GM18505 (cell line): ENCODE results near the gene PROSER2.
"Not testable (repeated sequence)": the region's sequence is repeated elsewhere in the genome, so short reads cannot be mapped to it uniquely, and the experiment has no call there.

Source experiments
- ATAC-seq: cut with Tn5 transposase; IDR thresholded peaks from one replicate; pipeline ENCODE4 v1.9.1; 2021; ENCODE audit not compliant: unreplicated experiment
- POLR2A ChIP-seq: IDR thresholded peaks from 4 replicates; pipeline ENCODE4 v1.6.1; 2011; ENCODE audit warnings: borderline replicate concordance; ENCODE audit not compliant: insufficient read depth, insufficient read length; ENCODE audit errors: extremely low read depth

Gene PROSER2

DNA sequence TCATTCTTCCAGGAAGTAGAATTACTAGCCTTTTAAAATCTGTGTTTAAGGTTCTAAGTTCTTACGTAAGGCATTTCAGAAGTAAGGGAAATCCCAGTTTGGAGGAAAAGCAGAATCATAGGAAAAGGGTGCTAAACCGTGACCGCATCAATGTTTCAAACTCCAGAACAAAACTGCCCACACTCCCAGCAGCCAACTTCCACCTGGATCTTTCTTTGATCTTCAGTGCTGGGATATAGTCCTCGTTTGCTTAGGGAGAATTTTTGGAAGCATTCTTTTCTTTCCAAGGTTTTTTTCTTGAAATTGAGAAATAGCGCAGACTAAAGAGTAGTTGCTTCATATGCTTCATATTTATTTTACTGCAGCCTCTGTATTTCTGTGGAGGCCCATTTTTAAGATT, 8.9 kb downstream of the PROSER2 start:
- no peak for ATAC-seq
- TF ChIP-seq POLR2A = no peak

DNA sequence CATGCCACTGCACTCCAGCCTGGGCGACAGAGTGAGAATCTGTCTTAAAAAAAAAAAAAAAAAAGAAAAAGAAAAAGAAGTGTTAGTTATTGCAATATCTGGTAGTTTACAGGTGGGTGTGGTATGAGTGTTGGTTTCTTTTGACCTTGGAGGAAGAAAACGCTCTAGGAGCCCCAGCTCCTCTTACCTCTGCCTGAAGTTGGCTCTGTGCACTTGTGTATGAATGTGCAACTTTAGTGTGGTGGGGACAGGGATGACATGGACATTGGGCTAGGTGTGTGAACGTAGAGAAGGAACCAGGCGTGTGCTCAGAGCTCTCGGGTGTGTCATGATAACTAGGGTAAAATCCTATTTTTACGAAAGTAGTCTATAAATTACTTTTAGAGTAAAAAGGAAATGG, 11.9 kb downstream of the PROSER2 start:
- ATAC-seq = no peak
- TF ChIP-seq POLR2A = no peak

DNA sequence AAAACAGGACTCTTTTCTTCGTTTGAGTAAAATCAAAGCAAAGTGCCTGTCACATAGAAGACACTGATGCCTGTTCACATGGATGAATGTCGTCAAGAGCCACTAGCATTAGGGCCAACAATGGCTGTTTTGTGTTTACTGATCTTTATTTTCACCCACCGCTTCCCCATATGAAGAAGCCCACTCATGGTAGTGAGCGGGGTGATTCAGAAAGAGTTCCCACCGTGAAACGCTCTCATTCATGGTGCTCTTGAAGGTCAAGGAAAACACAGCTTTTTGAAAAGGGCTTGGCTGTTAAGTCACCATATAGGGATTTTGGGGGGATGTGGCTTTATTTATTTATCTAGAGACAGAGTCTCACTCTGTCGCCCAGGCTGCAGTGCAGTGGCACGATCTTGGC, 12.5 kb downstream of the PROSER2 start:
- ATAC-seq = no peak

DNA sequence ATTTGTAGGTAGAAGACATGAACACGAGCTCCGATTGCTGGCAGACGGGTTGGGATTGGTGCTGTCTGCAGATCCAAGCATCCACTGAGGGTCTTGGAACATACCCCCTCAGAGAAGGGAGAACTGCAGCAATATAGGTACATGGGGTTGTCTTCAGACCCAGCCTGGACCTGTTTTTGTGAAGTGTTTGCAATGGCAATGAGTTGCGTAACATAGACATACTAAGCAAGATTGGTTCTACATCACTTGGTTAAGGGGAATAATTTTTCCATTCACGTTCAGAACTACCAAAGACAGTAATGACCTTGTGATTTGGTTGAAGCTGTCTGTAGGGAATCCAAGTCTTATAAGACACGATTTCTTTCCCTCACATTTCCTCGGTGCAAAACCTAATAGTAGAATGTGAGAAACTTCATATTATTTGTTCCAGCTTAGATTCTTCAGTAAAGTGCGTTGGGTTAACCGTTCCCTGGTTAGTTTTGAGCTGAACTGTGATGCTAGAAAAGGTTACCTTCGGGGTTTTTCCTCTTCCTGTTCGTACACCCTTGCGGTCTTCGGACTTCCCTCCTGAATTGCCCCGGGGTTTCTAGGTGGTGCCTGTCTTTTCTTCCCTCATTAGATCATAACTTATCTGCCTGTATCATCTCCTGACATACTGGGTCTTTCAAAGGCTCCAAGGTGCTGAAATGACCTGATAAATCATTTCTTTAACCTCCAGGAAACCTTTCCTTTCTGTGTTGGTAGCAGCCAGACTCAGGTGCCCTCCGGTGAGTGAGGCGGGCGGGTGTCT, 14.4 kb downstream of the PROSER2 start:
- no peak for TF ChIP-seq POLR2A
- no peak for ATAC-seq

More for the DNA sequence above, 12.5 kb downstream of the PROSER2 start:
- no peak for TF ChIP-seq POLR2A

DNA sequence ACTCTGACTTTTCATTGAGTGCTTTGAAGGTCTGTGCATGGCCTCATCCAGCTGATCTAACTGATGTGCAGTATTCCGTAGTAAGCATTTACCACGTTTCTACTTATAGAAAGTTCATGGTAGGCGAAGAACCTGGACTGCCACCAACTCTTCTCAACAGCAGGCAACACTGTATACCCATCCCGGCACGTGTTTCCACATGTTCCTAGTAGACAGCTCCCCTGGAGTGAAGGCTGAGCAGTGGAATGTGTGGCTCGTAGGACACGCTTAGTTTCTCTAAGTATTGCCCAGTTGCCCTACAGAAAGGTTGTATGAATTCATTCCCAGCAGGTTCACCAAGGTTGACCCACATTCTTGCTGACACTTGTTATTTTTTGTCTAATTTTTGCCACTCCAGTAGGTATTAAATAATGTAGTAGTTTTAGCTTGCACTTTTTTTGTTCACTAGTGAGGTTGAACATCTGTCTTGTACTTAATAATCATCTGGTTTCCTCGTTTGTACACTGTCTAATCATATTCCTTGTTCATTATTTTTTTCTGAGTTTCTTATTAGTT, 15.2 kb downstream of the PROSER2 start:
- no peak for ATAC-seq
- no peak for TF ChIP-seq POLR2A

DNA sequence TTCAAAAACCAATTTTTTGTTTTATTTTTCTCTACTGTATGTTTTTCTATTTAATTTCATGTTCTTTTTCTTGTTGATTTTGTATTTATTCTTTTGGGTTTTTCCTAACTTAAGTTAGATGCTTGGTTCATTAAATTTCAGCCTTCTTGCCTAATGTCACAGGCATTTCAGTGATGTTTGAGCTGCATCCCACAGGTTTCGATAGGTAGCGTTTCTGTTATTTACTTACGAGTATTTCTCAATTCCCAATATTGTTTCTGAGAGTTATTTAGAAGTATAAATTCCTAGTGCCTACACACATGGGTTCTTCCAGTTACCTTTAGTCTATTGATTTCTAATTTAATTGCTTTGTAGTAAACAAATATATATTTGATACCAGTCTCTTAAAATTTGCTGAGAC, 18.2 kb downstream of the PROSER2 start:
- TF ChIP-seq POLR2A = no peak
- ATAC-seq = no peak

DNA sequence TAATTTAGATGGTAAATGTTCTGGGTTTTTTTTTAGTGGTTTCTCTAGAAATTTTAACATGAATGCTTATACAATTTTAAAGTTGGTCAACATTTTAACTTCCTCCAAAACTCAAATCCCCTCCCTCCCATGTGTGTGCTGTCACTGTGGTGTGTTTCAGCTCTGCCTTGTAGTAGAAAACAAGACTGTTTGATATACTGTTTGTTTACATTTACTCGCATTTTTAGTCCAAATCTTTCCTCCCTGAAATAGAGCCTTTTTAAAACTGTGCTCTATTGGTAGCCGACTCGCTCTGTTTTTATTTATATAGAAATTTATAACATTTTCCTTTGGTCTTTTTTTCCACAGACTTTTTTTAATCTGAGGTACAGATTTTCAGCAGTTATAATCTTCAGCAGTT, 19.3 kb downstream of the PROSER2 start:
- no peak for ATAC-seq
- TF ChIP-seq POLR2A = no peak

DNA sequence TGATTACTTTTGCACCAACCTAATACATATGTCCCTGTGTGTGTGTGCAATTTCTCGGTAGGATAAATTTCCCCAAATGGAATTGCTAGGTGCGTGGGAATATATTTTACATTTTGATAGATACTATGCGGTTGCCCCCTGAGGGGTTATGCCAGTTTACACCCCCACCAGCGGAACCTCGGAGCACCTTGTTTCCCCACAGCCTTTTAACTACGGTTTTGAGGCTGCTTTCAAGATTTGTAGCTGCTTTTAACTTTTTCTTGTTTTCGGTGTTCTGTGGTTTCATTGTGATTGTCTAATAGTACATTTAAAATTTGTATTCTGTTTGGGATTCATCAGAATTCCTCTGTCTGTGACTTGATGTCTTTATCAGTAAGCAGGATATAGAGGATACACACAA, 22.0 kb downstream of the PROSER2 start:
- no peak for ATAC-seq
- no peak for TF ChIP-seq POLR2A

DNA sequence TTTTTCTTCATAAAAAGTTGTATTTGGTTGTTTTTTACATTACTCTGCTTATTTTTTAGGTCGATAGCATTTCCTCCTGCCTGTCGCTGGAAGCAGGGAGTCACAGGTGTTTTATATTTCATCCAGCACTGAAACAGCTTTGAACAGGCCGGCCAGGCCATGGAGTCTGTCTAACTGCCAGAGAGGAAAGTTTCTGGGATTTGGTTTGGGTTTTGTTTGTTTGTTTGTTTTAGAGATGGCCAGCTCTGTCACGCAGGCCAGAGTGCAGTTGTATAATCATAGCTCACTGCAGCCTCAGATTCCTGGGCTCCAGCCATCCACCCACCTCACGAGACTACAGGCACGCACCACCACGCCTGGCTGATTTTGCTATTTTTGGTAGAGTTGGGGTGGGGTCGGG, 23.4 kb downstream of the PROSER2 start:
- ATAC-seq = no peak
- TF ChIP-seq POLR2A = no peak

DNA sequence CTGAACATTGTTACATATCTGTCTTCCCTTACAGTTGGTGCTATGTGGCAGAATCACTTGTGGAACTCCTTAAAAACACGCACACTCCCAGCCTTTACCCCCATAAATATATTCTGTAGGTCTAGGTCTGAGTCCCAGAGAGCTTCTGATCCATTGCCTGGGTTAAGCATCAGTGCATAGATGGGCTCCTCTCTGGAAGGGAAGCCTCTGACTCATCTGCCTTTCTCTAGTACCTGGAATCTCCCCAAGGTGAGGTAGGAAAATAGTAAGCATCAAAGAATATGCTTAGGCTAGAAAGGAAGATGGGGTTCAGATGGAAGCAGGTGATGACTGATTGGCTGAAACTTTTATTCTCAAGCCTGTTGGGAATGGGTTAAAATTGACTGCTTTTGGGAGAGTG, 26.1 kb downstream of the PROSER2 start:
- no peak for TF ChIP-seq POLR2A
- no peak for ATAC-seq

DNA sequence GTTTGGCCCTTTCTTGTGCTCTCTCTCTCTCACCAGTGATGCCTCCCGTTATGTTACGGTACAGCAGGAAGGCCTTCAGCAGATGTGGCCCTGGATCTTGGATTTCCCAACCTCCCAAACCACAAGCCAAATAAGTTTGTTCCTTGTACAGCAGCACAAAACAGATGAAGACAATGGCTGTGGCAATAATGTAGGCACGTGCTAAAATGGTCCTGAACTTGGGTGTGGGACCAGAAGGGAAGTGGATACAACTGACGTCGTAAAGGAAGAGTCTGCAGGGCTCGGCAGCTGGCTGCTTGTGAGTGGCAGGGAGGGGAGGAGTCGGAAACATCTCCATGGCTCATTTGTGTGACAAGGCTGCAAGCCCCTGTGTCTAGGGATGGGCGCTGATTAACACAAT, 26.8 kb downstream of the PROSER2 start:
- no peak for TF ChIP-seq POLR2A

DNA sequence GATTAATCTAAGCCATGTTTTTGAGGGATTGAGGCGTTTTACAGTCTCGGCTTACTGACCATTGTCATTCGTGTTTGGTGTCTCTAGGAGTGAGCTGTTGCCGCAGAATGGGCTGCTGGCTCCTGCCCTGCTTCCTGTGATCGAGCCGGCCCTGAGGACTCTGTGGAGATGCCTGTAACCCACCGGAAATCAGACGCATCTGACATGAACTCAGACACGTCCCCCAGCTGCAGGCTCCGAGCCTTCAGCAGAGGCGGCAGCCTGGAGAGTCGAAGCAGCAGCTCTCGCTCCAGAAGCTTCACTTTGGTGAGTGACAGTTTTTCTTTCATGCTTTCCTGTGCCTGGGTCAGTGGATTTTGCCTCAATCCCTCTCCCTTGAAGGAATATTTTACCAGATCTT, 28.8 kb downstream of the PROSER2 start:
- TF ChIP-seq POLR2A = no peak
- ATAC-seq = no peak

More for the DNA sequence above, 26.8 kb downstream of the PROSER2 start:
- ATAC-seq = no peak

DNA sequence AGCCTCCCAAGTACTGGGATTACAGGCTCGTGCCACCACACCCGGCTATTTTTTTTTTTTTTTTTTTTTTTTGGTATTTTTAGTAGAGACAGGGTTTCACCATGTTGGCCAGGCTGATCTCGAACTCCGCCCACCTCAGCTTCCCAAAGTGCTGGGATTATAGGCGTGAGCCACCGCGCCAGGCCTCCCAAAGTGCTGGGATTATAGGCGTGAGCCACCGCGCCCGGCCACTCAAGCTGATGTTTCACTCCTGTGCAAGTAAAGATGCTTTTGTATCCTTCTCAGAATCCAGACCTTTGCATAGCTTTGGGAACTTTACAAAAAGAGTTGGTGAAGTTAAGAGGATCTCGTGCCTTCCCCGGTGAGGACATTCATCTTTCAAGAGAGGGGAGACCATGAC, 29.5 kb downstream of the PROSER2 start:
- ATAC-seq = not testable (repeated sequence)

DNA sequence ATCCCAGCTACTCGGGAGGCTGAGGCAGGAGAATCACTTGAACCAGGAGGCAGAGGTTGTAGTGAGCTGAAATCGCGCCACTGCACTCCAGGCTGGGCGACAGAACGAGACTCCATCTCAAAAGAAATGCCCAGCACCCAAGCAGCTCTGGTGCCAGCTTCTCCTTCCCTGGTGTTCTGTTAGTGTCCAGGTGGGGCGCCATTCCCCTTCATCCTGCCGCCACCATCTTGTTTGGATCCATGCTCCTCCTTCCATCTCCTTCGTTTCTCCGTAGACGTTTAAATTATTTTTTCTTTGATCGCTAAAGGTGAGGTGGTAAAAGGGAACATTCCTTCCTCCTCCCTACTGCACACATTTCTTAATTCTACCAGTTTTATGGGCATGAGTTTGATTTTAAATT, 30.3 kb downstream of the PROSER2 start:
- no peak for TF ChIP-seq POLR2A
- no peak for ATAC-seq
